ENCODE measurements around the gene MTHFD1. TPM values are rescaled to one million over a fixed set of nuclear protein-coding genes. Genes with fewer than 3 reads are reported as not detected.
"Not testable (repeated sequence)": the region's sequence is repeated elsewhere in the genome, so short reads cannot be mapped to it uniquely, and the experiment has no call there.

MTHFD1 gene
- total RNA-seq = 9.0 TPM

DNA sequence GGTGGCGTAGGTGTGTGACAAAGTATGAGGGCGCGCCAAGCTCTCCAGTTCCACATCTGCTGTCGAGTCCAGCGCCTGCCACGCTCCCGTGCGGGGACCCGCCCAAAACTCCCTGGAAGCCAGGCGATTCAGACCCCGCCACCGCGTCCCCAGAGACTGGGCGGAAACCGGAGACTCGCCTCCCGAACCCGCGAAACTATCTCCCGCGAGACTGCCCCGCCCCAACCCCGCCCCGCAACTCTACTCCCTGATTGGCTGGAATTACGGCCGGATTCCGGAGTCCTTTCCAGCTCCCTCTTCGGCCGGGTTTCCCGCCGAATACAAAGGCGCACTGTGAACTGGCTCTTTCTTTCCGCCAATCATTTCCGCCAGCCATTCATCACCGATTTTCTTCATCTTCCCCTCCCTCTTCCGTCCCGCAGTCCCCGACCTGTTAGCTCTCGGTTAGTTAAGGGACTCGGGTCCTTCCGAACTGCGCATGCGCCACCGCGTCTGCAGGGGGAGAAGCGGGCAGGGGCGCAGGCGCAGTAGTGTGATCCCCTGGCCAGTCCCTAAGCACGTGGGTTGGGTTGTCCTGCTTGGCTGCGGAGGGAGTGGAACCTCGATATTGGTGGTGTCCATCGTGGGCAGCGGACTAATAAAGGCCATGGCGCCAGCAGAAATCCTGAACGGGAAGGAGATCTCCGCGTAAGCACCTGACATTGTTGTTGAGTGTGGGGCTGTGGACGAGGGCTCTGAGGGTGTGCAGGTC is at the start of gene MTHFD1:
Gene MTHFD1, plus strand, starts transcription at position 572 of the 751 bp plus-strand sequence. Its CDS starts 75 bp downstream, at position 647.
- Histone ChIP-seq H3K9me3 (ENCODE audit: low read depth, low read length) (no peaks in the 10 kb centered on the region), H3K4me3 (ENCODE audit: low read length) (peak within 1 kb of the TSS; percentile 66), H3K27me3 (ENCODE audit: insufficient read depth, low read length) (no peaks in the 10 kb centered on the region), H3K4me1 (ENCODE audit: insufficient read depth, low read length) (peaks cover 19% of the 10 kb centered on the region)

DNA sequence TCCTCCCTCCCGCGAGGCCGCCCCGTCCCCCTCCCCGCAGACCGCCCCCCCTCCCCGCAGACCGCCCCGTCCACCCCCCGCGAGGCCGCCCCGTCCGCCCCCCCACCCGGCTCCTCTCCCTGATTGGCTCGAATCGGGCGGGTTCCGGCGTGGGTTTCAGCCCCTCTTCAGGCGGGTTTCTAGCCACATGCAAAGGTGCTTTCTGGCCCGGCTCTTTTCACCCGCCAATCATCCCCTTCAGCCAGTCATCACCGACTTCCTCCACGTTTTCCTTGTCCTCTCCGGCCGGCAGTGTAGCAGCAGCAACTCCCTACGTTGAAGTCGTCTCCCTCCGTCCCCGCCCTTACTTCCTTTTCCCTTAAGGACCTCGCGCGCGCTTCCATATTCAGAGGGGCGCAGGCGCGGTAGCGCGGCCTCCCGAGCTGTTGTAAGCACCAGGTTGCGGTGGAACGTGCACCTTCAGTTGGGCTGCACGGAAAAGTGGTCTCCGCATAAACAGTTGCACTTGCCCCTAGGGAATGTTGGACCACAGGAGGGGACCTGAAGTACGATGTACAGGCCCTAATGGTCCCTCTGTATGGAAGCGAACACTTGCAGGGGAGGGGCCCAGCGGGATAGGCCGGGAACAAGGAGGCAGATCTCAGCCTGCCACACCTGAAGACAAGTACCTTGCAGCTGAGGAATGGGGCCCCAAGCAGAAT is 49.4 kb upstream of the MTHFD1 start:
- H3K27me3 ChIP-seq (ENCODE audit: insufficient read depth, low read length) = no peaks in the 10 kb centered on the region
- no peaks in the 10 kb centered on the region for H3K9me3 ChIP-seq (ENCODE audit: low read depth, low read length)
- peaks cover 13% of the 10 kb centered on the region for H3K4me1 ChIP-seq (ENCODE audit: insufficient read depth, low read length)
- H3K4me3 ChIP-seq (ENCODE audit: low read length) = peak overlapping the region; percentile 51

DNA sequence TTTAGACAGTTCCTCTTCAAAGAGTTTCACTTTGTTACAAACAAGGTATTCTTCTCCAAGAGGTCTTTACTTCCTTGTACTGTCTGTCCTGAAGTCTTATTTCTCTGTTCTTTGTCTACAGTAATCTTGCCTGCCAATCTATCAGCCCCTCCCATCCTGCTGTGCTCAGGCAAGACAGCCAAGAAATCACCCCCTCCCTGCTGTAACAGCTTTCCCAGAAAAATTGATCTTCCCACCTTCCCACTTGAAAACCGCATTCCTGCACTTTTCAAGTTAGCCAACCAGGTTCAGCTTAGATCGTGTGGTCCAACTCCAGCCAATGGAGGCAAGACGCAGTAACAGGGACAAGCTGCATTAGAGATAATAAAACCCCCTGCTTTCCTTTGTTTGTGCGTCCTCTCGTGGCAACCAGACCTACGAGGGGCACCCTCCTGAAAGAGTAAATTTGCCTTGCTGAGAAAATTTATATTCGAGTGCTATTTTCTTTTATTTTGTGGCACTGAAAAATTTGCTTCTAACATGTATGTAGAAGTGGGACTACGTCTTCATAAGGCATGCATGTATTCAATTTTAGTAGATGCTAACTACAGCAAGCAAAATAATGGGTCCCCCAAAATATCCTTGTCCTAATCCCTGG is 47.5 kb upstream of the MTHFD1 start:
- Histone ChIP-seq H3K9me3 (ENCODE audit: low read depth, low read length) (no peaks in the 10 kb centered on the region), H3K4me1 (ENCODE audit: insufficient read depth, low read length) (peaks cover 13% of the 10 kb centered on the region), H3K4me3 (ENCODE audit: low read length) (no peak overlapping the region), H3K27me3 (ENCODE audit: insufficient read depth, low read length) (no peaks in the 10 kb centered on the region)

DNA sequence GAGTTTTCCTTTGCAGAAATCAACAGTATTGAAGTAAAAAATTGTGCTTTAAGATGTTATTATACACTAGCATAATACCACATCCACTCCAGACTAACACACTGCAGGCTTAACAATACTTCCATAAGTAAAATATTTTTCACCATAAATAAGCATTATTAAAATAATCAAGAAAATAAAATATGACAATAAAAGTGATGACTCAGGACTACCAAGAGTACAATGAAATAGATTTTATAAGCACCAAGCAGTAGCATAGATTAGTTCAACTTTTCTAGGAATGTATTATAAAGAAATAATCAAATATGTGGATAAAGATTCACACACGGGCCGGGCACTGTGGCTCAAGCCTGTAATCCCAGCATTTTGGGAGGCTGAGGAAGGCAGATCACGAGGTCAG is 40.4 kb upstream of the MTHFD1 start:
- H3K4me3 ChIP-seq (ENCODE audit: low read length) = no peak overlapping the region
- H3K27me3 ChIP-seq (ENCODE audit: insufficient read depth, low read length) = no peaks in the 10 kb centered on the region
- no peaks in the 10 kb centered on the region for H3K9me3 ChIP-seq (ENCODE audit: low read depth, low read length)
- no peaks in the 10 kb centered on the region for H3K4me1 ChIP-seq (ENCODE audit: insufficient read depth, low read length)

DNA sequence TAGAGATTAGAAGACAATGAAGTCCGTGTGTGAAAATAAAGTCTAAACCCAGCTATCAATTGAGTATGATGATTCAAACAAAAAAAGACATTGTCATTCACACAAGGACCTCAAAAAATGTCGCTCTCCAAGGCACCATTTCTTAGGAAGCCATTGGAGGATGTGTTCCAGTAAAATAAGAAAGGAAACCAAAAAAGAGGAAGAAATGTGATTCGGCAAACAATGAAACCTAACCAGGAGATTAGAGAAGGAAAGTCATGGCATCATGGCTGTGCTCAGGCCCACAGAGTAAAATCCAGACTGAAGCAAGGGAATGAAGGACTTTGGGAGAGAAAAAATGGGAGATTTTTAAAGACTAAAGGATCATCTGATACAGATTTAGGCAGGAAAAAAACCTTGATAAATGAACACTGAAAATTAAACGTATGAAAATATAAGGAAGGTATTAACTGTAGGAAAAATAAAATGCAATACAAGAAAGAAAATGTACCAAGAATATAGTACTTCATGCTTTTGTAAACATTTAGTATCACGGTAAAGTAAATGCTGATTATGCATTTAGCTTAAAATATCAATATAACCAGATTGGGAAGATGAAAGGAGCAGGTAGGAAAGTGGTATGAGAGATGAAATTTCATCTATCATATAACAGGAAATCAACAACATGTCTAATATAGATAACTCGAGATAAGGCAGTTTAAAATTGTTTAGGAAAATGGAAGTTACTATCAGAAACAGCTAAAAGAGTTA is 38.2 kb upstream of the MTHFD1 start:
- Histone ChIP-seq H3K4me1 (ENCODE audit: insufficient read depth, low read length) (no peaks in the 10 kb centered on the region), H3K27me3 (ENCODE audit: insufficient read depth, low read length) (no peaks in the 10 kb centered on the region), H3K4me3 (ENCODE audit: low read length) (no peak overlapping the region), H3K9me3 (ENCODE audit: low read depth, low read length) (no peaks in the 10 kb centered on the region)

DNA sequence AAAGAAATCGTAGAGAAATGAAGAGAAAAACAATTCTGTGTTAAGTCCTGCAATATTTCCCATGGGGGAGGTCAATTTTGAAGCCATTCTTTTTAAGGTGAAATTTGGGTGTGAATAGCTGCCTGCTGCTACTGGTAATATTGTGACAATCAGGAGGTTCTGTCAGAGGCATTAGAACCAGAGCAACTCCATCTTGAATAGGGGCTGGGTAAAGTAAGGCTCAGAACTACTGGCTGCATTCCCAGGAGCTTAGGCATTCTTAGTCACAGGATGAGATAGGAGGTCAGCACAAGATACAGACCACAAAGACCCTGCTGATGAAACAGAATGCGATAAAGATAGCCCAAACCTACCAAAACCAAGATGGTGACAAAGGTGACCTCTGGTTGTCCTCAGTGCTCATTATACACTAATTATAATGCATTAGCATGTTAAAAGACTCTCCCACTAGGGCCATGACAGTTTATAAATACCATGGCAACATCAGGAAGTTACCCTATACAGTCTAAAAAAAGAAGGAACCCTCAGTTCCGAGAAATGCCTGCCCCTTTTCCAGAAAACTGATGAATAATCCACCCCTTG is 24.8 kb upstream of the MTHFD1 start:
- H3K4me1 ChIP-seq (ENCODE audit: insufficient read depth, low read length) = no peaks in the 10 kb centered on the region
- H3K9me3 ChIP-seq (ENCODE audit: low read depth, low read length) = no peaks in the 10 kb centered on the region
- no peak overlapping the region for H3K4me3 ChIP-seq (ENCODE audit: low read length)
- no peaks in the 10 kb centered on the region for H3K27me3 ChIP-seq (ENCODE audit: insufficient read depth, low read length)

DNA sequence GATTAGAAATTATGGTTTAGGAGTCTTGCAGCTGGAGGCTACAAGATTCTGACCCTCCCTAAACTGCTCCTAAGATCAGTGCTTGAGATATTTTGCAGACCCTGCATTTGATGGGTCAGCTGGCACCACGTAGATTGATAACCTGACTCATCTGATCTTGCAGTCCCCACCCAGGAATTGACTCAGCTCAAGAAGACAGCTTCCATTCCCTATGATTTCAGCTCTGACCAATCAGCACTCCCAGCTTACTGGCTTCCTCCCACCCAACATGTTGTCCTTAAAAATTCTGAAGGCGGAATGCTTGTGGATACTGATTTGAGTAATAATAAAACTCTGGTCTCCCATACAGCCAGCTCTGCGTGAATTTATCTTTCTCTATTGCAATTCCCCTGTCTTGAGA is 23.2 kb upstream of the MTHFD1 start:
- Histone ChIP-seq H3K9me3 (ENCODE audit: low read depth, low read length) (no peaks in the 10 kb centered on the region), H3K4me3 (ENCODE audit: low read length) (no peak overlapping the region), H3K4me1 (ENCODE audit: insufficient read depth, low read length) (no peaks in the 10 kb centered on the region), H3K27me3 (ENCODE audit: insufficient read depth, low read length) (no peaks in the 10 kb centered on the region)

DNA sequence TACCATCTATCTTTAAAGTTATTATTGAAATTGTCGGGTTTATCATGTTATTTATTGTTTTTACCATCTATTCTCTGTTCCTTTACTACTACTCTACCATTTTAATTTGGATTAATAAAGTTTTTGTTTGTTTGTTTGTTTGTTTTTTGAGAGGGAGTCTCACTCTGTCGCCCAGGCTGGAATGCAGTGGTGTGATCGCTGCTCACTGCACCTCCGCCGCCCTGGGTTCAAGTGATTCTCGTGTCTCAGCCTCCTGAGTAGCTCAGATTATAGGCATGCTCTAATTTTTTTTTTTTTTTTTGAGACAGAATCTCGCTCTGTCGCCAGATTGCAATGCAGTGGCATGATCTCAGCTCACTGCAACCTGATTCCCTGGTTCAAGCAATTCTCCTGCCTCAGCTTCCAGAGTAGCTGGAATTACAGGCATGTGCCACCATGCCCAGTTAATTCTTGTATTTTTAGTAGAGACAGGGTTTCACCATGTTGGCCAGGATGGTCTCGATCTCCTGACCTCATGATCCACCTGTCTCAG is 22.7 kb upstream of the MTHFD1 start:
- not testable (repeated sequence) for H3K27me3 ChIP-seq (ENCODE audit: insufficient read depth, low read length); H3K4me3 ChIP-seq (ENCODE audit: low read length); H3K4me1 ChIP-seq (ENCODE audit: insufficient read depth, low read length); H3K9me3 ChIP-seq (ENCODE audit: low read depth, low read length)

DNA sequence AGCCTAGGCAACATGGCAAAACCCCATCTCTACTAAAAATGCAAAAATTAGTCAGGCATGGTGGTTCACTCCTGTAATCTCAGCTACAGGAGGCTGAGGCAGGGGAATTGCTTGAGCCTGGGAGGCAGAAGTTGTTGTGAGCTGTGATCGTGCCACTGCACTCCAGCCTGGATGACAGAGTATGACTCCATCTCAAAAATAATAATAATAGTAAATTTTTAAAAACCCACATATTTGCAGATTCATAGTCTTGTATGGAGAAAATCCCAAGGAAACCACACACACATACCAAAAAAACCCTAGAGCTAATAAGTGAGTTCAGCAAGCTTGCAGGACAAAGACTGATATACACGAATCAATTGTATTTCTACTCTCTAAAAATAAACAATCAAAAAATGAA is 19.0 kb upstream of the MTHFD1 start:
- Histone ChIP-seq H3K9me3 (ENCODE audit: low read depth, low read length) (no peaks in the 10 kb centered on the region), H3K27me3 (ENCODE audit: insufficient read depth, low read length) (no peaks in the 10 kb centered on the region), H3K4me1 (ENCODE audit: insufficient read depth, low read length) (no peaks in the 10 kb centered on the region), H3K4me3 (ENCODE audit: low read length) (no peak overlapping the region)

DNA sequence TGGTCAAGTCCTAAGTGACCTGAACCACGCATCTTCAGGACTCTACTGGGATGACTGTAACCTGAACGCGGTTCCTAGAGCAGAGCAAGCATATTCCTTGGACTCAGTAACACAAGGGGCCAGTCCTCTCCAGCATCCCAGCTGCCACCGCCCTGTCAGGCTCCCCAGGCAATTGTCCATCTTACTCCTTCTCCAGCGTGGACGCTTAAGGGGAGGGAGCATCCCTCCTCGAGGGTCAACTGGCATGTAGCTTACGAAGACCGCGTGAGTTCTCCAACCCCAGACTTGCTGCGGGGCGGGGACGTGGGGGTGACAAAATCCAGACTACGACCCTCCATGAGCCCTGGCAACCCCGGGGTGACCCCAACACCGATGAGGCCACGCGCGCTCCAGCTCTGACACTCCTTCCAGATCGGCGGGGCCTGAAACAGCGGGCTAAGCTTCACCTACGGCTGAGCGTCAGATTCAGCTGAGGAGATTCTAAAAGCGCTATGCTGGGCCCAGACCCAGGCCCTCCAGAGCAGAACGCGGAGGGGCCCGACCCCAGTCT is 846 bp upstream of the MTHFD1 start:
- Histone ChIP-seq H3K27me3 (ENCODE audit: insufficient read depth, low read length) (no peaks in the 10 kb centered on the region), H3K4me3 (ENCODE audit: low read length) (peak overlapping the region; percentile 66)

DNA sequence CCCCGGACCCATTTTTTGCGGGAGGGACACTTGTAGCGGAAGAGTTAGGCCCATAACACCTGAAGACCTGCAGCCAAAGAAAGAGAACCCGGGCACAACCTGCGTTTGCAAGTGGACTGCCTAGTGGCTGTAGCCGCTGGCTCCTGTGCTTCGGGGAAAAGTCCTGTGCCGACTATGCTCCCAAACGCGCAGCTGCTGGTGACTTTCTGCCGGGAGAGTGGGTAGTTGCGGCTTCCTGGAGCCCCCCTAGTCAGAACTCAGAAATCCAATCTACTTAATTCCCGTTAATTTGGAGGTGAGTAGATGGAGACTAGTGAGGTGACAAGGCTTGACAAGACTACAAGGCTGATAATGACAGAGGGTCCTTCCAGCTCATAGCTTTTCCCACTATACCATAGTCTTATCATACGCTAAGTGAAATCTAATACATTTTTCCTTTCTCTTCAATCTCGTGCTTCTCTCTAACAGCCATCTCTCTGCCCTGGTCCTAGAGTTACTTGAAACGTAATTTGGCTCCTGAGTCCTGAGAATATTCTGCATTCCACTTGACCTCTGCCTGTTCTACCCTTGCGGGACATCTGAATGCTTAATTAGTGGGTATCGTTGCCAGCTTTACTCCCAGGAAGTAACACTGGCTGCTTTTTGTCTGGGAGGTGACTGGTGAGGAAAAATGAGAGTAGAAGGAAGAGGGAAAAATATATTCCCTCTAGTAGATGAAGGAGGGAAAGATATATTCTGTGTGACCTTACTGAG is 556 bp downstream of the MTHFD1 start:
- H3K9me3 ChIP-seq (ENCODE audit: low read depth, low read length) = no peaks in the 10 kb centered on the region
- H3K27me3 ChIP-seq (ENCODE audit: insufficient read depth, low read length) = no peaks in the 10 kb centered on the region
- peak overlapping the region; percentile 66 for H3K4me3 ChIP-seq (ENCODE audit: low read length)
- peaks cover 19% of the 10 kb centered on the region for H3K4me1 ChIP-seq (ENCODE audit: insufficient read depth, low read length)

More for the DNA sequence above, 846 bp upstream of the MTHFD1 start:
- Histone ChIP-seq H3K9me3 (ENCODE audit: low read depth, low read length) (no peaks in the 10 kb centered on the region), H3K4me1 (ENCODE audit: insufficient read depth, low read length) (peaks cover 19% of the 10 kb centered on the region)

DNA sequence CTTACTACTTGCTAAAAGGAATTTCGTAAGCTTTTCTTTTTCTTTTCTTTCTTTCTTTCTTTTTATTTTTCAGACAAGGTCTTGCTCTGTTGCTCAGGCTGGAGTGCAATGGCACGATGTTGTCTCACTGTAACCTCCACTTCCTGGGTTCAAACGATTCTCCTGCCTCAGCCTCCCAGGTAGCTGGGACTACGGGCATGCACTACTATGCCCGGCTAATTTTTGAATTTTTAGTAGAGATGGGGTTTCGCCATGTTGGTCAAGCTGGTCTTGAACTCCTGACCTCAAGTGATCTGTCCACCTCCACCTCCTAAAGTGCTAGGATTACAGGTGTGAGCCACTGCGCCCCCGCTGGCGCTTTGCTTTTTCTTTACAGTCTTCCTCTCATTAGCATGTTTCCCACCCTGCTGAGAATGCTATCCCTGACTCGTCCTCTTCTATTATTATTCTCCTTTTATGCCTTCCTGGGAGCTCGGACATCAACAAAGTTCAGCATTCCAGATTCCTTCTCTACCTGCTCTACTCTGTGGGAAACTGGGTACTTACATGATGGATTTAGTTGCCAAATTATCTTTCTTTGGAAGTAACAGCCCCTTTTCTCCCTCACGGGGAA is 3.1 kb downstream of the MTHFD1 start:
- no peaks in the 10 kb centered on the region for H3K9me3 ChIP-seq (ENCODE audit: low read depth, low read length)
- H3K4me1 ChIP-seq (ENCODE audit: insufficient read depth, low read length) = peaks cover 19% of the 10 kb centered on the region
- H3K4me3 ChIP-seq (ENCODE audit: low read length) = no peak overlapping the region
- no peaks in the 10 kb centered on the region for H3K27me3 ChIP-seq (ENCODE audit: insufficient read depth, low read length)

DNA sequence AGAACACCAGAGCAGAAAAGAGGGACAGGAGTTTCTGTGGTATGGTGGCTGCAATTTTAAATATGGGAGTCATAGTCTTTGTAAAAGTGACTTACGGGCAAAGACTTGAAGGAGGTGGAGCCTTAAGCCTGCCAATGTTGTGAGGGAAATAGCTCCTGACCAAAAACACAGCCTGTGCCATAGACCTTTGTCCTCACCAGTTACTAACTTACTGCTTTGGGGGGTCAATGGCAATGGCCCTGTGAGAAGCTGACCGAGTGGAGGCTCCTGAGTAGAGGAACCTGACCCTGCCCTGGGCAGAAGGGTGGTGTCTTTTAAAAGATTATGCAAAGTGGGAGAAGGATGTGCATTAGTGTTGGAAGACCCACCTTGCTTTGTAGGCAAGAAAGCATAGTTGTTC is 3.8 kb downstream of the MTHFD1 start:
- Histone ChIP-seq H3K4me1 (ENCODE audit: insufficient read depth, low read length) (peaks cover 16% of the 10 kb centered on the region), H3K27me3 (ENCODE audit: insufficient read depth, low read length) (no peaks in the 10 kb centered on the region), H3K4me3 (ENCODE audit: low read length) (no peak overlapping the region), H3K9me3 (ENCODE audit: low read depth, low read length) (no peaks in the 10 kb centered on the region)
